ENCODE results near the gene ASPHD1. TPM values are rescaled to one million over a fixed set of nuclear protein-coding genes. Genes with fewer than 3 reads are reported as not detected.

The ASPHD1 gene
- total RNA-seq, 2 experiments from 2014 or later = 0.42 TPM; not detected in 1

DNA sequence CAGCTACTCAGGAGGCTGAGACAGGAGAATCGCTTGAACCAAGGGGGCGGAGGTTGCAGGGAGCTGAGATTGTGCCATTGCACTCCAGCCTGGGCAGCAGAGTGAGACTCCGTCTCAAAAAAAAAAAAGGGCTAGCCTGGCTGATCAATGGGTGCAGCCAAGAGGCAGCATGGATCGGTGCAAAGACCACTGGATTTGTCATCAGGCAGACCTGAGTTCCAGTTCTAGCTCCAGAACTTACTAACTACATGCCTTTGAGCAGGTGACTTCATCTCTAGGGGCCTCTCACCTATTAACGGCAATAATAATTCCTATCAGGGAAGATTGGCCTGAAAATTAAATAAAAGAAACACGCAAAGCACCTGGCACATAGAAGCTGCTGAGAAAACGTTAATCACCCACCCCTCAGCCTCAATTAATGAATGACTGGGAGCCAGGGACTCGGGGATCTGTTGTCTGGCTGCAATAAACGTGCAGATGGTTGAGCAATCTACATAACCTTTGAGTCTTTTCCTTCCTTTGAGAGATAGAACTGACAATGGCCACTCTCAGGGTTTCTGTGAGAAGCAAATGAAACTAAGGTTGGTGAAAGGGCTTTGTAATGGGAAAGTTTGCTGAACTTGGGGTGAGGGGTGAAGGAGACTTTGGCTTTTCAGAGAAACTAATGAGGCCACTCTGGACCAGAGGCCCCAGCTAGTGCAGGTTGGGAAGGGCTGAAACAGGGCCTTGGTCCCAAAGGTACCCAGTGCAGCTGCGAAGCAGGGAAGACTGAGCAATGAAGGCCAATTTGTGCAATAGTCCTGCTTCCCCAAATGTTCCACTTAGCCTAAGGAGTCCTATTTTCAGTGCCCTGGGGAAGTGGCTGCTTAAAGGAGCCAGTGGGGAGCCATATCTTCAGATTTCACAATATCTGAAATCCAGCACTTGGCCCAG lies 8.5 kb upstream of the ASPHD1 start:
- Mint-ChIP-seq H3K36me3 (no peaks in the 10 kb centered on the region), H3K4me3 (no peak overlapping the region), H3K27me3 (peaks cover 4% of the 10 kb centered on the region), H3K27ac (no peak overlapping the region), H3K9me3 (no peaks in the 10 kb centered on the region), H3K4me1 (no peaks in the 10 kb centered on the region)
- DNase-seq (no peak), ATAC-seq (ENCODE audit: low read depth) (no peak)
- POLR2A ChIA-PET = no interaction called here

DNA sequence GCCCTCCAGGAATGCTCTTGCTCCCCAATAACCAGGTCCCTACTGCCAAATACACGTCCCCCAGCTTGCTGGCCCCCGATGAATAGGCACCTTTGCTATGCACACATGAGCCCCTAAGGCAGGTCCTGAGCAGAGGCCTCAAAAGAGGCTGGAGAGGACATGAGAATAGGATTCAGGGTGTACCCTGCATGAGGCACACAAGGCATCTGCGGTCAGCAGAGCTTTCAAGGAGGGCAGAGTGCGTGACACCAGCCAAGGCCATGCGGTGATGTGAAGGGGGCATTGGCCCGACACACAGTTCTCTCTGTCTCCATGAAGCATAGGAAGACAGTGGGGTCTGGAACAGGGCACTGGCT lies 7.9 kb upstream of the ASPHD1 start:
- Mint-ChIP-seq H3K36me3 (no peaks in the 10 kb centered on the region), H3K27me3 (peaks cover 7% of the 10 kb centered on the region), H3K4me3 (no peak overlapping the region), H3K9me3 (no peaks in the 10 kb centered on the region), H3K27ac (no peak overlapping the region), H3K4me1 (no peaks in the 10 kb centered on the region)
- POLR2A ChIA-PET = no interaction called here
- ATAC-seq (ENCODE audit: low read depth) (no peak), DNase-seq (no peak)

DNA sequence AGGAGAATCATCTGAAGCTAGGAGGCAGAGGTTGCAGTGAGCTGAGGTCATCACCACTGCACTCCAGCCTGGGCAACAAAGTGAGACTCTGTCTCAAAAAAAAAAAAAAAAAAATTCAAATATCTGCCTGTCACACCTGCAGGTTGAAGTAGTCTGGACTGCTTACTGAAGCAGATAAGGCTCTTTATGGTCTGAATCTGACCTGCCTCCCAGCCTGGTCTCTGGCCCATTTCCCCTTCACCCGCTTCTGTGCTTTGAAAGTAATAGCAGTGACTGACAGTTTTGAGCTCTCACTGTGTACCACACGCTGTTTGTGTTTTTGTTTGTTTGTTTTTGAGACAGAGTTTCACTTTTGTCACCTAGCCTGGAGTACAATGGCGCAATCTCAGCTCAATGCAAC lies 6.7 kb upstream of the ASPHD1 start:
- Mint-ChIP-seq H3K36me3 (no peaks in the 10 kb centered on the region), H3K4me1 (peaks cover 1% of the 10 kb centered on the region), H3K9me3 (no peaks in the 10 kb centered on the region), H3K27ac (no peak overlapping the region), H3K4me3 (no peak overlapping the region), H3K27me3 (peaks cover 18% of the 10 kb centered on the region)
- DNase-seq (no peak), ATAC-seq (ENCODE audit: low read depth) (no peak)
- POLR2A ChIA-PET = interaction anchor here (0.6 kb wide), 1 partner anchor 31 kb away, joined by 3 read pairs; no protein-coding TSS in a partner anchor

DNA sequence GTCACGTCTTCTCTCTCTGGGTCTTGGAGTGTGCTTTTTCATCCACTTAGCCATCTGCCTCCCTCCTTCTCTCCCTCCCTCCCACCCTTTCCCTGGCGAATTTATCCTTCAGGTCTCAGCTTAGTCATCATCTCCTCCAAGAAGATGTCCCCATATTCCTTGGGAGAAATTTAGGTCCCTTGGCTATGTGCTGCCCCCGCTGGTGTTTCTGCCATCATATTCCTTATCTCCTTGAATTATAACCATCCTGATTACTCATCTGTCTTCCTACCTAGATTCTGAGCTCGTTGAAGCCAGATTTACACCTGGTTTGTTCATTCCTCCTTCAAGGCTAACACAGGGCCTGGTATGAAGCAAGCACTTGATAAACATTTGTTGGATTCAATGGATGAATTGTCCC lies 5.9 kb upstream of the ASPHD1 start:
- Mint-ChIP-seq H3K36me3 (no peaks in the 10 kb centered on the region), H3K27ac (no peak overlapping the region), H3K4me1 (peaks cover 3% of the 10 kb centered on the region), H3K4me3 (no peak overlapping the region), H3K27me3 (peaks cover 24% of the 10 kb centered on the region), H3K9me3 (no peaks in the 10 kb centered on the region)
- no peak for DNase-seq
- ATAC-seq (ENCODE audit: low read depth) = no peak
- POLR2A ChIA-PET = no interaction called here

DNA sequence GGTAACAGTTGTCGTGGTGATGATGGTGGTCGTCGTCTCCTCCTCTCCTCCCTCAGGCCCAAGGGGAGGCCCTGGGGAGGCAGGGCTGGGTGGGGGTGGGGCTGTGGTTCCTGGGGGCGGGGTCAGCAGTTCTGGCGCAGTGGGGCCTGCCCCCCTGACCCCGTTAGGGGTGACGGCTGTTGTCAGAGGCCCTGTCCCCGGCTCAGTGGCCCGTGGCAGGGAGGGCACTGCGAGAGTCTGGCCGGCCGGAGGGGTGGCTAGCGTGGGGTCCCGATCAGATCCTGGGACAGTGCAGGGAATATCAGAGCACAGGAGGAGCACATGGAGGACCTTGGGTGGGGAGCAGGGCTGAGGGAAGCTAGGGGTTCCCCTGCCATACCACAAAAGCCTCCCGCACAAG lies 3.4 kb upstream of the ASPHD1 start:
- no peak overlapping the region for H3K4me3 Mint-ChIP-seq
- POLR2A ChIA-PET = no interaction called here

DNA sequence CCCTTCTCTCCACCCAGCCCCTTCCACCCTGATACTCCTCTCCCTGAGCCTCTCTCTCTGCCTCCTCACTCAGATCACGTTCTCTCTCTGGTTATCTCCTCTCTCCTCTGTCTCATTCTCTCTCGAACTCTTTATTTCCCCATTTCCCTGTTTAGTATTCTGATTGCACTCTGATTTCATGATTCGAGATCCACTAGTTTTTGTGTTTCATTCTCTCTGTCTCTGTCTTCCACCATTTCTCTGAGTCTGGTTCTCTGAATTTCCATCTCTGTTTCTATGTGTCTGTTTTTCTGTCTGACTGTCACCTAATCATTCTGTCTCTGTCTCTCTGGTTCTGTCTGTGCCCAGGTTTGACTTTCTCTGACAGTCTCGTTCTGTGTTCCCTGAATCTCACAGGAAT lies 3.0 kb upstream of the ASPHD1 start:
- H3K4me3 Mint-ChIP-seq = no peak overlapping the region
- POLR2A ChIA-PET = no interaction called here

More for the DNA sequence above, 3.4 kb upstream of the ASPHD1 start:
- H3K9me3 Mint-ChIP-seq = no peaks in the 10 kb centered on the region
- H3K27ac Mint-ChIP-seq = no peak overlapping the region
- DNase-seq = no peak
- ATAC-seq (ENCODE audit: low read depth) = no peak
- peaks cover 7% of the 10 kb centered on the region for H3K4me1 Mint-ChIP-seq
- H3K27me3 Mint-ChIP-seq = peaks cover 31% of the 10 kb centered on the region
- no peaks in the 10 kb centered on the region for H3K36me3 Mint-ChIP-seq

DNA sequence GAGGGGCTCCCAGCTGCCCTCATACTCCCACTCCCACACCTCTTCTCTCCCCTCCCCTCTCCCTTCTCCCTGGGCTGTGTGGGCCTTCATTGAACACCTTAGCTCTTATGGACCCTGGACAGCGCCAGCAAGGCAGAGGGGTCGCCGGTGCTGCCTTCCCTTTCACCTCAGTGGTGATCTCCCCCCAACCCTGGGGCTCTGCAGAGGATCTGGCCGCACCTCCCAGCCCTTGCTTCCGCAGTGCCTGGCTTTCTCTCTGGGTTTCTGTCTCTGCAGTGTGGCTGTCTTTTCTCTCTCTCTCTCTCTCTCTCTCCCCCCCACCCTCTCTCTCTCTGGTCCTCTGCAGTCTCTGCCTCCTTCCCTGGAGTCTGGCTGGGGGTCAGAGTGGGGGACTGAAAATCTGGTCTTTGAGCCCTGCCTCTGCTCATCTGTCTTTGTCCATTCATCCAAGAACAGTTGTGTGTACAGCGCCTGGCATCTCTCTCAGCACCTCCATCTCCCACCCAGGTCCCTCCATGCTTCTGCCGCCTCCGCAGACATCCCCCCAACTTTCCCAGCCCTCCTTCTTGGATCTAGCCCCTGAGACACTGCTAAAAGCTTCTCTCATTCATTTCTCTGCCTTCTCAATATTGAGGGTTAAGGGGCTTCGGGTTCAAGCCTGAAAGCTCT lies 2.0 kb upstream of the ASPHD1 start:
- Mint-ChIP-seq H3K27me3 (peaks cover 31% of the 10 kb centered on the region), H3K36me3 (no peaks in the 10 kb centered on the region), H3K4me3 (no peak overlapping the region), H3K4me1 (peaks cover 7% of the 10 kb centered on the region), H3K27ac (no peak overlapping the region), H3K9me3 (no peaks in the 10 kb centered on the region)
- DNase-seq = no peak
- no peak for ATAC-seq (ENCODE audit: low read depth)
- POLR2A ChIA-PET = no interaction called here

More for the DNA sequence above, 3.0 kb upstream of the ASPHD1 start:
- ATAC-seq (ENCODE audit: low read depth) (no peak), DNase-seq (no peak)
- Mint-ChIP-seq H3K27me3 (peaks cover 31% of the 10 kb centered on the region), H3K27ac (no peak overlapping the region), H3K36me3 (no peaks in the 10 kb centered on the region), H3K4me1 (peaks cover 7% of the 10 kb centered on the region), H3K9me3 (no peaks in the 10 kb centered on the region)

GRCh38 chr16:29898804-29899515 lies 1.3 kb upstream of the ASPHD1 start:
- POLR2A ChIA-PET = interaction anchor here (1.0 to 1.6 kb wide), 2 partner anchors 62 to 74 kb away, joined by 3 to 5 read pairs; partner anchors contain the start of genes TAOK2 and TMEM219
- Mint-ChIP-seq H3K27ac (no peak overlapping the region), H3K9me3 (no peaks in the 10 kb centered on the region), H3K27me3 (peaks cover 31% of the 10 kb centered on the region), H3K36me3 (no peaks in the 10 kb centered on the region), H3K4me1 (peaks cover 11% of the 10 kb centered on the region), H3K4me3 (no peak overlapping the region)
- no peak for ATAC-seq (ENCODE audit: low read depth)
- no peak for DNase-seq

- H3K27ac Mint-ChIP-seq = no peak within 1 kb of the TSS
- peaks cover 31% of the 10 kb centered on the region for H3K27me3 Mint-ChIP-seq
- POLR2A ChIA-PET = interaction anchor here (1.0 to 3.4 kb wide), 4 partner anchors 9 to 74 kb away, joined by 3 to 17 read pairs (median 4); partner anchors contain the start of genes KCTD13, TAOK2 and TMEM219
- peak within 1 kb of the TSS; percentile 67 for H3K4me3 Mint-ChIP-seq
- no peak for ATAC-seq (ENCODE audit: low read depth)
- peaks cover 11% of the 10 kb centered on the region for H3K4me1 Mint-ChIP-seq
- H3K9me3 Mint-ChIP-seq = no peaks in the 10 kb centered on the region
- no peaks in the 10 kb centered on the region for H3K36me3 Mint-ChIP-seq
- no peak for DNase-seq
Observed at GRCh38 chr16:29899516-29900101, 679 bp upstream of the ASPHD1 start, which contains the start of gene SEZ6L2. Gene SEZ6L2 (minus strand): TSS chr16:29899550. CDS start chr16:29899019, 531 bp downstream.

GRCh38 chr16:29900888-29901606 lies 759 bp downstream of the ASPHD1 start:
- peak overlapping the region; percentile 67 for H3K4me3 Mint-ChIP-seq
- peaks cover 29% of the 10 kb centered on the region for H3K27me3 Mint-ChIP-seq
- no peak overlapping the region for H3K27ac Mint-ChIP-seq
- DNase-seq (no peak), ATAC-seq (ENCODE audit: low read depth) (no peak)
- H3K36me3 Mint-ChIP-seq = no peaks in the 10 kb centered on the region
- peaks cover 11% of the 10 kb centered on the region for H3K4me1 Mint-ChIP-seq
- POLR2A ChIA-PET = interaction anchor here (0.6 to 3.4 kb wide), 4 partner anchors 8 to 958 kb away, joined by 3 to 17 read pairs (median 4); partner anchors contain the start of gene KCTD13
- no peaks in the 10 kb centered on the region for H3K9me3 Mint-ChIP-seq

GRCh38 chr16:29901607-29901945 lies 1.3 kb downstream of the ASPHD1 start:
- Mint-ChIP-seq H3K27me3 (peaks cover 29% of the 10 kb centered on the region), H3K4me1 (peaks cover 11% of the 10 kb centered on the region), H3K27ac (no peak overlapping the region), H3K9me3 (no peaks in the 10 kb centered on the region), H3K36me3 (no peaks in the 10 kb centered on the region), H3K4me3 (no peak overlapping the region)
- DNase-seq (no peak), ATAC-seq (ENCODE audit: low read depth) (no peak)
- POLR2A ChIA-PET = interaction anchor here (1.7 to 3.4 kb wide), 2 partner anchors 10 to 24 kb away, joined by 4 to 17 read pairs; partner anchors contain the start of gene KCTD13

- POLR2A ChIA-PET = no interaction called here
- ATAC-seq (ENCODE audit: low read depth) (no peak), DNase-seq (no peak)
- Mint-ChIP-seq H3K27ac (peak overlapping the region; percentile 30), H3K27me3 (peaks cover 14% of the 10 kb centered on the region), H3K36me3 (peaks cover 2% of the 10 kb centered on the region), H3K4me3 (no peak overlapping the region), H3K4me1 (peaks cover 9% of the 10 kb centered on the region), H3K9me3 (no peaks in the 10 kb centered on the region)
Observed at GRCh38 chr16:29903590-29903989, 3.3 kb downstream of the ASPHD1 start.
